Measurements from ENCODE around the gene AGPS.

AGPS gene

DNA sequence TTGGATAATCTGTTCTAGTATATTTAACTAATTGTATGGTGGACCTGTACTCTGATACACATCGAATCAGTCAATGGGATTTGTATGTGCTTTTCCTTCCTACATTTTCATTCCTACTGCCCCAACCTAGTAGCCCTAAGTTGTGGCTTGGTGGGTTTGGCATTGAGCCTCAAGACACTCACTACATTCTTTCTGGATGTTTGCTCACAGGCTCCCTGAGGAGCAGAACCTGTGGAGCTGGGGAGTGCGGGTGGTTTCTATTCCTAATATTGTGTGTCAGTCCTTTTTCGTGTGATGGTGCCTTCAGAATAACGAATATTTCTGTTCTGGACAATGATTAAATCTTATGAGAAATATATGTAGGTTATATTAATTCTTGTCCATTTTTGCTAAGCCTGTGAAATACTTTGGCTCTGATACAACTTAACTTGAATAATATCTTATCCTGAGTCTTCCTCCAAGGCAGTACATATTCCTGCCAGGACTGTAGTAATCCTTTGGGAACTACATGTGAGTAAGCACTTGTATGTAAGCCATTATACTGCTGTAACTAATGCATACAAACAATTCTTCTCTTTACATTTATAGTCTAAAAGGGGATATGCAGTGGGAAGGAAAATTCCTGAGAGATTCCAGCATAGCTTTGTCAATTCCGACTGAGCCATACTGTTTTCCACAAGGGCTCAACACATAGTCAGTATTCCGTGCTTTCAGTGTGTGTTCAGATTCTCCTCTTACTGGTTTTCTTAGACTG, 150.6 kb downstream of the AGPS start:
- TF ChIP-seq, protein P1, sequence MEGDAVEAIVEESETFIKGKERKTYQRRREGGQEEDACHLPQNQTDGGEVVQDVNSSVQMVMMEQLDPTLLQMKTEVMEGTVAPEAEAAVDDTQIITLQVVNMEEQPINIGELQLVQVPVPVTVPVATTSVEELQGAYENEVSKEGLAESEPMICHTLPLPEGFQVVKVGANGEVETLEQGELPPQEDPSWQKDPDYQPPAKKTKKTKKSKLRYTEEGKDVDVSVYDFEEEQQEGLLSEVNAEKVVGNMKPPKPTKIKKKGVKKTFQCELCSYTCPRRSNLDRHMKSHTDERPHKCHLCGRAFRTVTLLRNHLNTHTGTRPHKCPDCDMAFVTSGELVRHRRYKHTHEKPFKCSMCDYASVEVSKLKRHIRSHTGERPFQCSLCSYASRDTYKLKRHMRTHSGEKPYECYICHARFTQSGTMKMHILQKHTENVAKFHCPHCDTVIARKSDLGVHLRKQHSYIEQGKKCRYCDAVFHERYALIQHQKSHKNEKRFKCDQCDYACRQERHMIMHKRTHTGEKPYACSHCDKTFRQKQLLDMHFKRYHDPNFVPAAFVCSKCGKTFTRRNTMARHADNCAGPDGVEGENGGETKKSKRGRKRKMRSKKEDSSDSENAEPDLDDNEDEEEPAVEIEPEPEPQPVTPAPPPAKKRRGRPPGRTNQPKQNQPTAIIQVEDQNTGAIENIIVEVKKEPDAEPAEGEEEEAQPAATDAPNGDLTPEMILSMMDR (conservative IDR thresholded peaks at IDR 0.05; ENCODE audit: low read depth, low read length): no peak
- DNase-seq (ENCODE audit: low read depth): peak; percentile 12
- H3K4me3 ChIP-seq (ENCODE audit: low read length): no peak overlapping the region

DNA sequence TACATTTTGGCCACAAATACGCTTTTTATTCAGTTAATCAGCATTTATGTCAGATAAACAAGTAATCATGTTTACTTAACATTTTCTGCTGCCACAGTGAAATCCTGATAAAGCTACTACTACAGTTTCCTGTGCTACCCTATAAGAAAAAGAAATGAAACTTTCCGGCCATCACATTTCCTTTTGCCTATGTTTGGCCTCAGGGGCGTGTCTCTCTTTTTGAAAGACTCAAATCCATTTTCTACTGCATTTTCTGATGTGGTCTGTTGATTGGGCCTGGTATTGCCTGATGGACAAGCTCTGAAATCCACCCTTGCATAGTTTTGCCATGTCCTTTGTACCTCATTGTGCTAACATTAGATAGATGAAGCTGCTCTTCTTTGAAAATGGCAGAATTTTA, 152.6 kb downstream of the AGPS start:
- TF ChIP-seq, protein P1 (conservative IDR thresholded peaks at IDR 0.05; ENCODE audit: low read depth, low read length): no peak
- H3K4me3 ChIP-seq (ENCODE audit: low read length): no peak overlapping the region
- no peak for DNase-seq (ENCODE audit: low read depth)

DNA sequence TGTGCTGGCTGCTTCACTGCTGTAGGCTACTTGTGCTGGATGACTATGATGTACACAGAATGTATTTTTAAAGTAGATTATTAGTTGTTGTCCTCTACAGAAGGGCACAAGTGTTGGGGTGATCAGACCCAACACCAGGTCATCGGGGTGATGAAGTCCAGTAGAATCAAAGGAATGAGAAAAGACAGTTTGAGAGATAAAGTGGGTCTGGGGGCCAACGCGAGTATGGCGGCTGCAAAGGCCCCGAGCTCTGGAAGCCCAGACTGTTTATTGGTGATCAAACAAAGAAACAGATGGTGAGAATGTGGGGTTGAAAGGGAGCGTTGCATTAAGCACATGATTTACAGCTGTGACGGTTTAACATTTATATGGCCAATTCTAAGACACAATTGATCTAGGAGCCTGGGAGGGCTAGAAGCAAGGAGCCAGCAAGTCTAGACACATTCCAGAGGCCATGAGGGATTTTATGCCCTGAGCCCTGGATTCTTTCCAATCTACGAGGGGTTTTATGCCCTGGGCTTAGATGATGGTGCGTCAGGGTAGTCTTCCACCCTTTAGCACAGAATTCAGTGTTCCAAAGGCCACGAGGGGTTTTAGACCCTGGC, 153.5 kb downstream of the AGPS start:
- DNase-seq (ENCODE audit: low read depth): no peak
- TF ChIP-seq, protein P1 (conservative IDR thresholded peaks at IDR 0.05; ENCODE audit: low read depth, low read length): no peak
- no peak overlapping the region for H3K4me3 ChIP-seq (ENCODE audit: low read length)

DNA sequence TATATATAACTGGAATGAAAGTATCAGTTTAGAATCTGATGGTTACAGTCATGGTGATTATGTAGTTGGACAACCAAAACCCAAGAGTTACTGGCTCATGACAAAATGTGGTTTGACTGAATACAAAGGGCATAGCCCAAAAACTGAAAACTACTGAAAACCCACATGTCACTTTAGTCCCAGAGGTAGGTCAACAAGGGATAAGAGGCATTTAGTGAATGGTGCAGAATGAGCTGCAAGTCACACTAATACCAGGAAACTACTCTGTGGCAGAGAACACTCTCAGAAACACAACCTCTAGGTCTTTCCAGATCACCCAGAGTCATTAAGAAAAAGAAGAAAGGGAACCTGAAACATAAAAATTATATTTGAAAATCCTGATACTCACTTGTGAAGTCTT, 154.5 kb downstream of the AGPS start:
- H3K4me3 ChIP-seq (ENCODE audit: low read length): no peak overlapping the region
- DNase-seq (ENCODE audit: low read depth): no peak
- TF ChIP-seq, protein P1 (conservative IDR thresholded peaks at IDR 0.05; ENCODE audit: low read depth, low read length): no peak

DNA sequence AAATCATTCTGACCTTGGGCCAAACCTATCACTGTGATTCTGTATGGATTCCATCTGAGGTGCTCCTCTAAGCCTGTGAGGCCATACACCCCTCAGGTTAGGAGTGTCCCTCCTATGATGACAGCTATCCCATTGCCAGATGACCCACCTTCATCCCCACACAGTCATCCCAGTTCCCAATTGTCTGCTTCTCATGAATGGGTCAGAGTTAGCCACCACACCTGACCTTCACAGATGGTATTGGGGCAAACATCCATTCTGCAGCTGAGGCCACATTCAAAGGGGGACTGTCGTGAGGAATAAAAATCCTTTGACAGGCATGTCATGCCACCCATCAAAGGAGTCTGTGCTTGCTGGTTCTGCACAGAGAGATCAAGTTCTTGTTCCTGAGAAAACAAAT, 155.2 kb downstream of the AGPS start:
- H3K4me3 ChIP-seq (ENCODE audit: low read length): no peak overlapping the region
- no peak for DNase-seq (ENCODE audit: low read depth)
- TF ChIP-seq, protein P1 (conservative IDR thresholded peaks at IDR 0.05; ENCODE audit: low read depth, low read length): no peak

DNA sequence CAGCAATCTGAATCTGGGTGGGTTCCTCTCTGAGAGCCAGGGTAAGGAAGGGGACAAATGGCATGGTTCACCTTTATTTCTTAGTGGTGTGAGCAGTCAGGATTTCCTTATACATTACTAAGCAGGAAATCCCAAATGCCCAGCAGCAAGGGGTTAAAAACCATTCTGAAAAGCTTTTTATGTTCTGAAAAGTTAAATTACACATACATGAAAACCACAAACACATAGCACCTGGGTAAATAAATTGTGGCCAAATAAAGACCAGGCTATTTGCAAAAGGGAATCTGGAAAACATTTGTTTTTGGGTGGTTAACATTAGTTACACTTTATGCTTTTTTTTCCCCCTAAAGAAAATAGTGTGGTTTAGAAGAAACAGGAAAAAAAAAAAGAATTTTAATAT, 156.1 kb downstream of the AGPS start:
- no peak overlapping the region for H3K4me3 ChIP-seq (ENCODE audit: low read length)
- TF ChIP-seq, protein P1 (conservative IDR thresholded peaks at IDR 0.05; ENCODE audit: low read depth, low read length): no peak
- DNase-seq (ENCODE audit: low read depth): no peak

DNA sequence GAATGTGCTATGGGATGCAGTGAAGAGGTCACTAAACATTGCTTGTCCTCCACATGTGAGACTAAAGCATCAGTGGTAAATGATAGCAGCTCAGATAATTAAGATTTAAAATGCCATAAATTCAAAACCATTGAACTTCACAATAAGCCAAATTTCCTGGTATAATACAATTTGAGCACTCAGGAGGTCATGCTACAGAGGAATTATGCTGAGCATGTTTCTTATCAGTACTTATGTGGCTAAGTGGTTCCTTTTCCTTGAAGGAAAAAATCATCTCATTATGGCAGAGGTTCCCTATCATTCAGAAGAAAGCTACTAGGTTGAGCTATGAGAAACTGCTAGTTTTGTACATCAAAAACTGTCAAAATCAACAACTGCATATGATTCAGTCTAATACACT, 156.6 kb downstream of the AGPS start:
- TF ChIP-seq, protein P1 (conservative IDR thresholded peaks at IDR 0.05; ENCODE audit: low read depth, low read length): no peak
- no peak overlapping the region for H3K4me3 ChIP-seq (ENCODE audit: low read length)
- no peak for DNase-seq (ENCODE audit: low read depth)

All from retinal pigment epithelial cell (primary cell).